Mesodermal cell (in vitro differentiated cells): ENCODE results near the gene SPTBN5.

Experiments used
- H3K27ac ChIP-seq: 2 replicates; pipeline ENCODE4 v1.7.0; 2013; ENCODE audit warnings: mild to moderate bottlenecking, low read depth, low read length, moderate library complexity; ENCODE audit not compliant: severe bottlenecking
- H3K36me3 ChIP-seq: 2 replicates; pipeline ENCODE4 v1.7.1; 2013; ENCODE audit warnings: mild to moderate bottlenecking, low read length, moderate library complexity; ENCODE audit not compliant: control insufficient read depth, insufficient read depth
- H3K4me1 ChIP-seq: one replicate; pipeline ENCODE4 v1.7.1; 2013; ENCODE audit warnings: mild to moderate bottlenecking, low read length; ENCODE audit not compliant: insufficient read depth, control insufficient read depth, poor library complexity, severe bottlenecking
- H3K4me3 ChIP-seq: 2 replicates; pipeline ENCODE4 v1.7.0; 2013; ENCODE audit warnings: low read length, control low read depth, mild to moderate bottlenecking; ENCODE audit not compliant: insufficient read depth, poor library complexity, severe bottlenecking; ENCODE audit errors: extremely low read depth
- H3K9me3 ChIP-seq: 2 replicates; pipeline ENCODE4 v1.7.1; 2013; ENCODE audit warnings: mild to moderate bottlenecking, low read length, moderate library complexity; ENCODE audit not compliant: control insufficient read depth
- WGBS, 2 experiments: methylation state at CpG; one replicate each; pipeline ENCODE4 v1.1.5; 2013; ENCODE audit warnings: missing lambda C conversion rate in 2 of 2; ENCODE audit not compliant: insufficient coverage in 2 of 2; 5-methylcytosine and 5-hydroxymethylcytosine counted together

The SPTBN5 gene

GRCh38 chr15:41822957-41823356 lies 70.9 kb downstream of the SPTBN5 start:
- WGBS, 2 experiments: 93 to 94% methylated on average over 3 to 5 of the region's 6 CpGs
- Histone ChIP-seq H3K27ac (no peak overlapping the region), H3K4me1 (no peaks in the 10 kb centered on the region), H3K9me3 (no peaks in the 10 kb centered on the region), H3K36me3 (peaks cover 70% of the 10 kb centered on the region), H3K4me3 (no peak overlapping the region)

- 94 to 98% methylated on average over 6 of the region's 6 CpGs for WGBS, 2 experiments
- Histone ChIP-seq H3K36me3 (peaks cover 74% of the 10 kb centered on the region), H3K4me1 (no peaks in the 10 kb centered on the region), H3K9me3 (no peaks in the 10 kb centered on the region), H3K27ac (no peak overlapping the region), H3K4me3 (no peak overlapping the region)
Measured at GRCh38 chr15:41822471-41822870, 71.4 kb downstream of the SPTBN5 start.

DNA sequence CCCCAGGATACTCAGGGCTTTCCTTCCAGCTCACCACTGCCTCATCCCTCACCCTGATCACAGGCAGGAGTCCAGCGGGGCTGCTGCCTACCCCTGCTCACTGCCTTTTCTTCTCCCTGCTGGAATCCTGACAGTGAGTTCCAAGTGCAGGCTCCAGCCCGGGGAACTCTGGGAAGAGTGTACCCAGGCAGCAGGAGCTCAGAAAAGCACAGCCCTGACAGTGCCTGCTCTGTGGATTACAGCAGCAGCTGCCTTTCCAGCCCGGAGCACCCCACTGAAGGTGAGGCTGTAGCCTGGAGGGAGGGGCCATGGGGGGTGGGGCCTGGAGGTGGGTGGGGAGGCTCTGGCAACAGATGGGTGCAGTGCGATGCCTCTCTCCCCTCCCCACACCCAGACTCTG lies 72.0 kb downstream of the SPTBN5 start:
- 70 to 100% methylated on average over 1 of the region's 4 CpGs for WGBS, 2 experiments
- Histone ChIP-seq H3K4me3 (no peak overlapping the region), H3K27ac (no peak overlapping the region), H3K9me3 (no peaks in the 10 kb centered on the region), H3K4me1 (no peaks in the 10 kb centered on the region), H3K36me3 (peaks cover 81% of the 10 kb centered on the region)

GRCh38 chr15:41820791-41821423 lies 72.9 kb downstream of the SPTBN5 start:
- Histone ChIP-seq H3K9me3 (no peaks in the 10 kb centered on the region), H3K36me3 (peaks cover 75% of the 10 kb centered on the region), H3K4me3 (no peak overlapping the region), H3K27ac (no peak overlapping the region), H3K4me1 (no peaks in the 10 kb centered on the region)
- WGBS, 2 experiments: 96 to 97% methylated on average over 4 to 6 of the region's 6 CpGs

- Histone ChIP-seq H3K9me3 (no peaks in the 10 kb centered on the region), H3K27ac (no peak overlapping the region), H3K4me3 (no peak overlapping the region), H3K4me1 (no peaks in the 10 kb centered on the region), H3K36me3 (peaks cover 76% of the 10 kb centered on the region)
- 90 to 91% methylated on average over 5 to 9 of the region's 9 CpGs for WGBS, 2 experiments
Measured at GRCh38 chr15:41819455-41820050, 74.3 kb downstream of the SPTBN5 start.

DNA sequence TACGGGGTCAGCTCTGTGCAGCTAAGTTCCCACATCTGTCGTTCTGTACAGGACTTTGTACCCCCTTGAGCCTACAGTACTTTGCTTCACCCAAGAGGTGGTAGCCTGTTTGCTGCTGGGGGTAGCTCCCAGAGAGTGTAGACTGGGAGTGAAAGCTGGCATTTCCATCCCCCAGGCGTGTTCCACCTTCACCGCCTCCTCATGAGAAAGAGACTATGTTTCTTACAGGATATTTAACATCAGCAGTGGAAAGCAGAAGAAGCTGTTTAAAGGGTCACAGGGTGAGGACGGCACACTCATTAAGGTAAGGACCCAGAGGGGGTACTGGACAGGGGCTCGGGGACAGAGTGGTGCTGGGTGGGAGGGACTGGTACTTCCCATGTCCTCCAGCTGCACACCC lies 76.1 kb downstream of the SPTBN5 start:
- Histone ChIP-seq H3K4me1 (no peaks in the 10 kb centered on the region), H3K9me3 (no peaks in the 10 kb centered on the region), H3K27ac (no peak overlapping the region), H3K4me3 (no peak overlapping the region), H3K36me3 (peaks cover 75% of the 10 kb centered on the region)
- 93 to 100% methylated on average over 3 to 5 of the region's 6 CpGs for WGBS, 2 experiments

DNA sequence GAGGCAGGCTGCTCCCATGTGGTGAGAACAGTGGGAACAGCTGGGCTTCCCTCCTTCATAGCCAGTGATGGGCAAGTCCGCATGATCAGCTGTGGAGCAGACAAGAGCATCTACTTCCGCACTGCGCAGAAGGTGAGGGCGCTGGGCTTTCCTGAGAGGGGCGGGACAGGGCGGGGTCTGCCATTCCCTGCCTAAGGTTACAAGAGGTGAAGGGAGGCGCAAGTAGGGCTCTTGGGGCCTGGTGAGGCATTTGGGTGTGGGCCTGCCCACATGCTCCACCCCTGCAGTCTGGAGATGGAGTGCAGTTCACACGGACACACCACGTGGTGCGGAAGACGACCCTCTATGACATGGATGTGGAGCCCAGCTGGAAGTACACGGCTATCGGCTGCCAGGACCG lies 76.5 kb downstream of the SPTBN5 start:
- Histone ChIP-seq H3K36me3 (peaks cover 76% of the 10 kb centered on the region), H3K4me1 (no peaks in the 10 kb centered on the region), H3K9me3 (no peaks in the 10 kb centered on the region), H3K27ac (no peak overlapping the region), H3K4me3 (no peak overlapping the region)
- WGBS, 2 experiments: 92 to 95% methylated on average over 11 to 14 of the region's 14 CpGs

DNA sequence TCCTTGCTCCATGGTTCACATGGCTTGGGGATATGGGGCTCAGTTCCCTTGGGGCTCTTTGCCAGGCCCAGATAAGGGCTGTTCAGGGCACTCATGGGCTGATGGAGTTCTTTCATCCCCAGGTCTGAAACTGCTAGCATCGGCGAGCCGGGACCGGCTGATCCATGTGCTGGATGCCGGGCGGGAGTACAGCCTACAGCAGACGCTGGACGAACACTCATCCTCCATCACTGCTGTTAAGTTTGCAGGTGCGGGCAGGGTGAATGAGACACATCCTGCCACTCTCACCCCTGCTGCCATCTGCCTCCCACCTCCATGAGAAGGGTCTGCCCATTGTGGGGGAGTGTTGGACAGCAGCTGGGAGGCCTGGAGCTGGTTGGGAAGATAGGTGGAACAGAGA lies 77.1 kb downstream of the SPTBN5 start:
- 95 to 97% methylated on average over 8 of the region's 9 CpGs for WGBS, 2 experiments
- Histone ChIP-seq H3K9me3 (no peaks in the 10 kb centered on the region), H3K27ac (no peak overlapping the region), H3K36me3 (peaks cover 75% of the 10 kb centered on the region), H3K4me3 (no peak overlapping the region), H3K4me1 (no peaks in the 10 kb centered on the region)

DNA sequence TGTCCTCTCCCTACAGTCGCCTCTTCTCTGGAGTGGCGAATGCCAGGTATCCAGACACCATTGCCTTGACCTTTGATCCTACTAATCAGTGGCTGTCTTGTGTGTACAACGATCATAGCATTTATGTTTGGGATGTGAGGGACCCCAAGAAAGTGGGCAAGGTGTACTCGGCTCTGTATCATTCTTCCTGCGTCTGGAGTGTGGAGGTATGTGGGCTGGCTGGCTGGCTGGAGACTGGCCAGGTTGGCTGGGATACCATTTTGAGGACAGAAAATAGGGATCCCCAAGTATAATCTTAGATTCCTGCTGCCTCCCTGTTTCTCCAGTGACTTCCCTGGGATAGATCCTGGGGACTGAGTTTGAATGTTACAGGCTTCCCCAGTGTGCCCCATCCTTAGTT lies 79.3 kb downstream of the SPTBN5 start:
- Histone ChIP-seq H3K9me3 (no peaks in the 10 kb centered on the region), H3K4me3 (no peak overlapping the region), H3K27ac (no peak overlapping the region), H3K4me1 (peaks cover 6% of the 10 kb centered on the region), H3K36me3 (peaks cover 58% of the 10 kb centered on the region)
- WGBS, 2 experiments: 93 to 96% methylated on average over 3 to 5 of the region's 5 CpGs

- WGBS, 2 experiments: 80 to 92% methylated on average over 3 to 8 of the region's 8 CpGs
- Histone ChIP-seq H3K4me1 (peaks cover 14% of the 10 kb centered on the region), H3K4me3 (no peak overlapping the region), H3K27ac (no peak overlapping the region), H3K36me3 (peaks cover 50% of the 10 kb centered on the region), H3K9me3 (no peaks in the 10 kb centered on the region)
Measured at GRCh38 chr15:41813426-41813825, 80.4 kb downstream of the SPTBN5 start.

- H3K9me3 ChIP-seq: no peaks in the 10 kb centered on the region
- H3K4me1 ChIP-seq: peaks cover 14% of the 10 kb centered on the region
- H3K36me3 ChIP-seq: peaks cover 45% of the 10 kb centered on the region
- no peak overlapping the region for H3K27ac ChIP-seq
- no peak overlapping the region for H3K4me3 ChIP-seq
- 88 to 96% methylated on average over 10 to 11 of the region's 11 CpGs for WGBS, 2 experiments
Measured at GRCh38 chr15:41812820-41813375, 81.0 kb downstream of the SPTBN5 start.
